ENCODE measurements around the gene GPD2.

GRCh38 chr2:156518138-156518537 is 82.0 kb downstream of the GPD2 start:
- TF ChIP-seq CTCF (optimal IDR thresholded peaks at IDR 0.05 in 1 of 3, IDR thresholded peaks at IDR 0.05 in 1 of 3, conservative IDR thresholded peaks at IDR 0.05 in 1 of 3; ENCODE audit: extremely low read depth in 1 of 3, insufficient read depth in 2 of 3, low read length in 3 of 3) (no peak), EZH2 (IDR thresholded peaks at IDR 0.05; ENCODE audit: low read length) (no peak)

Data from keratinocyte (primary cell).